Activated T-cell treated with anti-CD3 and anti-CD28 coated beads, Interleukin-2, amount 50 U/mL, for 48 hours (primary cell): Measurements from ENCODE around the gene ARID4B.
"Not testable (repeated sequence)": the region's sequence is repeated elsewhere in the genome, so short reads cannot be mapped to it uniquely, and the experiment has no call there.

ENCODE experiments used
- DNase-seq, 2 experiments: peaks; one replicate each; pipeline ENCODE4 v3.0.0-alpha.2; 2020

The ARID4B gene

DNA sequence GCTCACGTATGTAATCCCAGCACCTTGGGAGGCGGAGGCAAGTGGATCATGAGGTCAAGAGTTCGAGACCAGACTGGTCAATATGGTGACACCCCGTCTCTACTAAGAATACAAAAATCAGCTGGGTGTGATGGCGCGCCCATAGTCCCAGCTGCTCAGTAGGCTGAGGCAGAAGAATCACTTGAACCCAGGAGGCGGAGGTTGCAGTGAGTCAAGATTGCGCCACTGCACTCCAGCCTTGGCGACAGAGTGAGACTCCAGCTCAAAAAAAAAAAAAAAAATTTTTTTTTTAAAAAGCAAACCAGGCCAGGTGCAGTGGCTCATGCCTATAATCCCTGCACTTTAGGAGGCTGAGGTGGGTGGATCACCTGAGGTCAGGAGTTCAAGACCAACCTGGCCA lies 168.7 kb downstream of the ARID4B start:
- DNase-seq: not testable (repeated sequence)

DNA sequence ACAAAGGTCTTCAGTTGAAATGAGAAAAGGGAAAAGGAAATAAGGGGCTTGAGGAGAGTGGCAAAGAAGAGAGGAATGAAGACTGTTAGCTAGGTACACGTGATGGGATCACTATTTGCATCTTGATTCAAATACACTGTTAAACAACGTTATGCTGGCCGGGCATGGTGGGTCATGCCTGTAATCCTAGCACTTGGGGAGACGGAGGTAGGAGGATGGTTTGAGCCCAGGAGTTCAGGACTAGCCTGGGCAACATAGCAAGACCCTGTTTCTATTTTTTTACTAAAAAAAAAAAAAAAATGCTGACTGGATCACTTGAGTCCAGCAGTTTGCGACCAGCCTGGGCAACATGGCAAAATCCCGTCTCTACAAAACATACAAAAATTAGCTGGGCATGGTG lies 169.3 kb downstream of the ARID4B start:
- DNase-seq: no peak

DNA sequence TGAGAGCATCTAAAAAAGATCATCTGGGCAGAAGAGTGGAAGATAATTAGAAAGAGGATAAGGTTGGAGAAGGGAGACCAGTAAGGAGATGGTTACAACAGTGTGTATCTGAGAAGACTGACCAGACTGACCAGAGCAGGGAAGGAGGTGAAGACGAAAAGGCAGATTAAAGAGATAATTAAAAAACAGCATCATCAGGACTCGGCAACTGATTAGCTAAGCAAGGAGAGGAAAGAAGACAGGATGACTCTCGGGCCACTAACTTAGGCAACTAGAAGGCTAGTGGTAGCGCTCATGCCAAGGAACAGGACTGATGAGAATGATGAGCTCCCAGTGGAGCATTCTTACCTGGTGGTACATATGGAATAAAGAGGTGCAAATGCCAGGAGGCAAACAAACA lies 170.8 kb downstream of the ARID4B start:
- no peak for DNase-seq

DNA sequence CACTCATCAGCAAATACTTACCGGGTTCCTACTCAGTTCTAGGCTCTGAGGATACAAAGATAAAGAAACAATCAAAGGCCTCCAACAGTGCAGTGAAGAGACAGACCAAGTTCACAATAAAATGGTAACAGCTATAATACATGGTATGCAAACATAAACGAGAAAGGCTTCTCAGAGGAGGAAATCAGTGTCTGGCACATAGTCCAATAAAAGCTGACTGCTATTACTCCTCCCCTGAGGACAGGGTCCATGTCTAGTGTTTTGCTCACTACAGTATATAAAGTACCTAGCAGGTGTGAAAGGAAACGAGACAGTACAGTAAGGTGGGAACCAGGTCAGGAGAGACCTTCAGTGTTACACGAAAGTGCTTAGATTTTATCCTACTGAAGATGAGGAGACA lies 171.2 kb downstream of the ARID4B start:
- no peak for DNase-seq

DNA sequence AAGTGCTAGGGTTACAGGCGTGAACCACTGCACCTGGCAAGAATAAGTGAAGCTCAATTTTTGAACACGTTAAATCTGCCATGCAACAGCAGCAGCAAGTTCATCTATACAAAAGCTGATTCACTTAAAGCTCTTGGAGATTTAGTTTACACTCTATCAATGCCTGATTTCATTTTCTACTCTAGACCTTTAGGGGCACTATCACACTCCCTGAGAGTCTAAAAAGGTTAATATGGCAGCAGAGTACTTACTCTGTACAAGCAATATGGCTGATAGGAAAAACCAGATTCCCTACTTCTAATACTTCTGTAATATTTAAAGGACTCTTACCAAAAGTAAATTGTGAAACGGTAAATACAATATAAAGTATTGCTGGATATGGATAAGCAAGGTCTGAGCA lies 171.7 kb downstream of the ARID4B start:
- no peak for DNase-seq

DNA sequence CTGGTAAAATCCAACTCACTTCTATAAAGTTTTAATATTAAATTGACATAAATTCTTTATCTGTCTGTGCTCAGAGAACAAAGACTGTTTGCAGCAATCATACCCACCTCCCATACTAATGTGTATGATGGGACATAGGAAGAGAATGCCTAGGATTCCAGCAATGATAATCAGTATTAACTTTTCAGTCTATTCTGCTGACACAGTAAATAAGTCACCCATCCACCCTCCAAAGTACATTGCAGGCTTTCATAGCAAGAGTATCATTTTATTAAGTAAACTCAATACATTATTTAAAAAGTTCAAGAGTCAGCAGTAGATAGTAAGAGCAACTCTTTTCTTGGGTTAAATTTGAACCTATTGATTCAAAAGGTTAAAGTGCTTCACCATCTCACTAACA lies 175.7 kb downstream of the ARID4B start:
- no peak for DNase-seq

DNA sequence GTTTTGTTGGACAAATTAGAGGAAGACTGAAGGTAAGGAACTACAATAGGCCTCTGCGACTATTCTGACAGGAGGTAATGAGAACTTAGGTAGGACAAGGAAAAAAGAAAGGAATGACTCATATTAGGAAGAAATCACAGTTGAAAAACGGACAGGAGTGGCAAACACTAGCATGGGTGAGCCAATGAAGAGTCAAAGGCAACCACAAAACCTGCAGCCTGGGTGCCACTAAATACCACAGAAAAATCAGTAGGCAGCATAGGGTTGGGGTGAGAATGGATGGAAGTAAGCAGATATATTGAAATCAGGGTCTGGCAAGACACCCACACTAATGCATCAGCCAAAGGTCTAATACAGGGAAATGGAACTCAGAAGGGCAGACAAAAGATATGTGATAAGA lies 176.9 kb downstream of the ARID4B start:
- DNase-seq: no peak

- no peak for DNase-seq
These were observed 178.2 kb downstream of the ARID4B start for GRCh38 chr1:235149824-235150223.

DNA sequence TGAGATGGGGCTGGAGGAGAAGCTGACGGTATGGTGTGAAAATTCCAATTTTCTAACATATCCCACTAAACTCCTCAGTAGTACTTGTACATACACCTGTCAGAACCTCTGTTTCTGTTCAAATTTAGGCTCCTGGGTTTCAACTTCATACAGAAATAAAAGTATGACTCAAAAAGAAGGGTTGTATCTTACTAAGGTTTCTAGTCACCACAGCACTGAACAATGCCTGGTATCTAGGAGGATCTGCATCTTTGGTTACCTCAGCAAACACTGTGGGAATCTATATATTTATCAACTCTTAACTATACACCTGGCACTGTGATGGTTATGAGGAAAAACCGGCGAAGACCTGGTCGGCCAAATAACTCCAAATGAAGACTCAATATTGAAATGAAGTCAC lies 180.7 kb downstream of the ARID4B start:
- DNase-seq: no peak

GRCh38 chr1:235145639-235146038 lies 182.3 kb downstream of the ARID4B start:
- DNase-seq: no peak

DNA sequence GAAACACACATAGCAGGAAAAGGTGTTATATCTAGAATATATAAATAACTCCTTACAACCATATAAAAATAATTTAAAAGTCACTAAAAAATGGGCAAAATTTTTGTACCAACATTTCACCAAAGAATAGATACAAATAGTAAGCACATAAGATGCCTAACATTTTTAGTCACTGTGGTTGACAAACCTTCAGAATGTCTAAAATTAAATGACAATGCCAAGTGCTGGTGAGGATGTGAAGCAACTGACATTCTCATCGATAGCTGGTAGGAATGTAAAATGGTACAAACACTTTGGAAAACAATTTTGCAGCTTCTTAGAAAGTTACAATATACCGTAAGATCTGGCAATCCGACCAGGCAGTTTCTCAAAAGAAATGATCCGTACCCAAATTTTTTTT lies 185.0 kb downstream of the ARID4B start:
- DNase-seq: no peak

GRCh38 chr1:235139315-235139714 lies 188.7 kb downstream of the ARID4B start:
- DNase-seq: no peak

- peak; percentile 24 to 56 for DNase-seq
These were observed 189.2 kb downstream of the ARID4B start for GRCh38 chr1:235138821-235139220.

DNA sequence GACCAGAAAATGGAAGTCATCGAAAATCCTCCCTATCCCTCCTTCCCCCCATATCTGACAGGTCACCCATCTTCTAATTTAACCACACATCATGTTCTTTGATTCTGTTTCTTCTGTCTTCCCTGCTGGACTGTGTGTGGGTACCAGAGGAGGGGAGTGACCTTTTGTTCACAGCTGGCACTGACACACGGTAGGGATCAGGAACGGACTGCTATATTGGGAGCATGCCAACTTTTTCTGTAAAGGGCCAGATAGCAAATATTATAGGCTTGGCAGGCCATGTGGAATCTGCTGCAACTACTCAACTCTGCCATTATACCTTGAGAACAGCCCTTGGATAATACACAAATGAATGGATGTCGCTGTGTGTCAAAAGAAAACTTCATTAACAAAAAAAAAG lies 191.9 kb downstream of the ARID4B start:
- no peak for DNase-seq

GRCh38 chr1:235134171-235134570 lies 193.8 kb downstream of the ARID4B start:
- DNase-seq: no peak

GRCh38 chr1:235133086-235133485 lies 194.9 kb downstream of the ARID4B start:
- no peak for DNase-seq

DNA sequence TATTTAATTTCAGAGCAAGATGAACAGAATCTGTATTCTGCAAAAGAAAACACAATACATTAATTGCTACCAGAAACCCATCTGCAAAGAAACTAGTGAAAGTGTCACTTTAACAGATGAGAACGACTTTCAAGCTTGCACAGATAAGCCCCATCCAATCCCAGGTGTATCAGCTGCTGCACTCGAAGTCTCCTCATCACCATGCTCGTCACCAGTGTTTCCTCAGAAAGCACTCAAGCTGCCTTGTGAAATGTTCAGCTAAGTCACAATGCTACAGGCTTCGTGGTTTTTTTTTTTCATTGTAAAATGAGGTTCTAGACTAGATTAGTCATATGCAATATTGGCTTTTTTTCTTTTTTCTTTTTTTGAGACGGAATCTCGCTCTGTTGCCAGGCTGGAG lies 196.0 kb downstream of the ARID4B start:
- no peak for DNase-seq

DNA sequence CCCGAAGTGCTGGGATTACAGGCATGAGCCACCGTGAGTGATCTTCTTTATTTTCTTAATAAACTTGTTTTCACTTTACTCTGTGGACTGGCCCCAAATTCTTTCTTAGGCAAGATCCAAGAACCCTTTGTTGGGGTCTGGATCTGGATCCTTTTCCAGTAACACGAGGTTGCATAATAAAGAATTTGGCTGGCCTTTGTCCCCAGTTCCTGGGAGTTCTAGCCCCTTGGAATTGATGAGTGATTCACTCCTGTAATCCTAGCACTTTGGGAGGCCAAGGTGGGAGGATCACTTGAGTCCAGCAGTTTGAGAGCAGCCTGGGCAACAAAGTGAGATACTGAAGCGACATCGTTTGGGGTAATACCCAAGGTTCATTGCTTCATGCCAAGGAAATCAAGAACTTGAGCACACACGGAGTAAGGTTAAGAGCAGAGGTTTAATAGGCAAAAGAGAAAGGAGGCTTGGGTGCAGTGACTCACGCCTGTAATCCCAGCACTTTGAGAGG lies 197.2 kb downstream of the ARID4B start:
- DNase-seq: no peak

DNA sequence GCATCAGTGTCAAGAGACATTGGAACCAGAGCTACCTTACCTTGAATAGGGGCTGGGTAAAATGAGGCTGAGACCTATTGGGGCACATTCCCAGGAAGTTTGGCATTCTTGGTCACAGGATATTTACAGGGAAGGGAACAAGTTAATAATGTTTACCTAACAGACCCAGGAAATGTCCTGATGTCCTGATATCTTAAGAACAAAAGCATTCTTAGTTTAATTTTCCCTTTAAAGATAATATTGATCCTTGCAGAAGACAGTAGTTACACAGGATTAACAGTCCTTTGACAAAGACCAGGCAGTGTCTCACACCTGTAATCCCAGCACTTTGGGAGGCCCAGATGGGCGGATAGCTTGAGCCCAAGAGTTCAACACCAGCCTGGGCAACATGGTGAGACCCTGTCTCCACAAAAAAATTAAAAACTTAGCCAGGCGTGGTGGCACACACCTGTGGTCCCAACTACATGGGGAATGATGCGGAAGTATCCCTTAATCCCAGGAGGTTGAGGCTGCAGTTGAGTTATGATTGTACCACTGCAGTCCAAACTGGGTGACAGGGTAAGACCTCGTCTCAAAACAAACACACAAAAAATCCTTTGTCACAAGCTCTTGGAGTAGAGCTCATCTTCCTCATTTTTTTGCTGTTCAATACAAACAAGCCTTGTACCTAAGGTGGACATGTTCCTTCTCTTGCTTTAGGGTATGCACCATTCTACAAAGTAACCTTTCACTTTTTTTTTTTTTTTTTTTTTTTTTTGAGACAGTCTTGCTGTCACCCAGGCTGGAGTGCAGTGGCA lies 198.0 kb downstream of the ARID4B start:
- no peak for DNase-seq

GRCh38 chr1:235128456-235129328 lies 199.3 kb downstream of the ARID4B start, which contains the start of gene TOMM20:
TOMM20 (minus strand) TSS chr1:235128837; CDS start chr1:235128715, 122 bp downstream.
- DNase-seq: peak; percentile 96 to 97

GRCh38 chr1:235127732-235128455 lies 200.1 kb downstream of the ARID4B start:
- DNase-seq: peak in 1 of 2 experiments; percentile 36

- DNase-seq: no peak
These were observed 200.8 kb downstream of the ARID4B start for GRCh38 chr1:235127203-235127602.

DNA sequence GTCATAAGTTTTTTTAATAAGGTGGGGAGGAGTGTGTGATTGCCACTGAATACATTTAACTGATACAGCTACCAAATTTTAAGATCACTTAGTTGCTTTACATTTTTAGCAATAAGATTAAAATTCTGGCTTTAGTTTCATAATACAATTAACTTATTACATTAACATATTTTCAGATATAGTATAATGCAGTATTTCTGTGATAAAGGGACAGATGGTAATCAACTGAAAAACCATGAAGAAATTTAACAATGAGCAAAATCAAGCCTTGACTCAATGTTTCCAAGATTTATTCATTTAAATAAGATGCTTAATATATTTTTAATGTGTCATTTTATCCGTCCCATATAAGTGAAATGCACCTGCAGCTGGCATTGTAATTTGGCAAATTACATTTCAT lies 203.3 kb downstream of the ARID4B start:
- DNase-seq: no peak
